Peyer's patch (tissue), 4 donors: ENCODE data around the gene SMURF2. TPM values are rescaled to one million over a fixed set of nuclear protein-coding genes. Genes with fewer than 3 reads are reported as not detected.

Experiments
- DNase-seq, 3 donors: peaks; one replicate each; pipeline ENCODE4 v3.0.0-alpha.2; 2017 to 2019
- H3K27ac ChIP-seq, 4 donors: fragments of 200-600 bp; sonication (generic); one replicate each; pipeline ENCODE4 v1.5.1; 2016 to 2019
- H3K27me3 ChIP-seq, 2 donors: fragments of 200-600 bp; sonication (generic); one replicate each; pipeline ENCODE4 v1.5.1; 2019
- H3K36me3 ChIP-seq, 3 donors: fragments of 200-600 bp; sonication (generic); one replicate each; pipeline ENCODE4 v1.5.1; 2016 to 2019
- H3K4me1 ChIP-seq, 4 donors: fragments of 200-600 bp; sonication (generic); one replicate each; pipeline ENCODE4 v1.5.1; 2016 to 2019
- H3K4me3 ChIP-seq, 4 donors: fragments of 200-600 bp; sonication (generic); 1 replicate in 3 of 4; 2 replicates in 1 of 4; pipeline ENCODE4 v1.5.1; 2016 to 2019; ENCODE audit warnings: mild to moderate bottlenecking in 1 of 4
- H3K9me3 ChIP-seq, 4 donors: fragments of 200-600 bp; sonication (generic); one replicate each; pipeline ENCODE4 v1.5.1; 2016 to 2019; ENCODE audit warnings: mild to moderate bottlenecking in 1 of 4
- POLR2A ChIP-seq, 2 donors: fragments of 450-650 bp; IDR thresholded peaks; one replicate each; pipeline ENCODE4 v1.5.1; 2017; ENCODE audit warnings: antibody characterized with exemption in 2 of 2, mild to moderate bottlenecking in 2 of 2, moderate library complexity in 2 of 2
- total RNA-seq, 4 donors: library from RNA; depleted of rRNA; stranded (reverse); fragments of >200 nt; gene quantifications; one replicate each; pipeline ENCODE4 v1.1.0, GENCODE V29; 2016
- TF ChIP-seq, protein P1 (sequence below), 6 experiments: fragments of 450-650 bp in 4 of 6; fragments of 200-600 bp in 2 of 6; sonication (generic) in 1 of 6; IDR thresholded peaks; one replicate each; pipeline ENCODE4 v1.5.1; 2017 to 2019; ENCODE audit warnings: antibody characterized with exemption in 6 of 6, mild to moderate bottlenecking in 3 of 6, moderate library complexity in 1 of 6

Gene SMURF2
- total RNA-seq, 4 donors from 2014 or later = 34.3 to 41.6 (median 37.5) TPM

GRCh38 chr17:64536913-64537312, 125.2 kb downstream of the SMURF2 start:
- Histone ChIP-seq H3K27me3 (no peaks in the 10 kb centered on the region), H3K4me3 (no peak overlapping the region), H3K27ac (no peak overlapping the region), H3K36me3 (peaks cover 0 to 93% (median 0%) of the 10 kb centered on the region in 3 donors), H3K4me1 (no peaks in the 10 kb centered on the region), H3K9me3 (no peaks in the 10 kb centered on the region)
- TF ChIP-seq, protein P1, sequence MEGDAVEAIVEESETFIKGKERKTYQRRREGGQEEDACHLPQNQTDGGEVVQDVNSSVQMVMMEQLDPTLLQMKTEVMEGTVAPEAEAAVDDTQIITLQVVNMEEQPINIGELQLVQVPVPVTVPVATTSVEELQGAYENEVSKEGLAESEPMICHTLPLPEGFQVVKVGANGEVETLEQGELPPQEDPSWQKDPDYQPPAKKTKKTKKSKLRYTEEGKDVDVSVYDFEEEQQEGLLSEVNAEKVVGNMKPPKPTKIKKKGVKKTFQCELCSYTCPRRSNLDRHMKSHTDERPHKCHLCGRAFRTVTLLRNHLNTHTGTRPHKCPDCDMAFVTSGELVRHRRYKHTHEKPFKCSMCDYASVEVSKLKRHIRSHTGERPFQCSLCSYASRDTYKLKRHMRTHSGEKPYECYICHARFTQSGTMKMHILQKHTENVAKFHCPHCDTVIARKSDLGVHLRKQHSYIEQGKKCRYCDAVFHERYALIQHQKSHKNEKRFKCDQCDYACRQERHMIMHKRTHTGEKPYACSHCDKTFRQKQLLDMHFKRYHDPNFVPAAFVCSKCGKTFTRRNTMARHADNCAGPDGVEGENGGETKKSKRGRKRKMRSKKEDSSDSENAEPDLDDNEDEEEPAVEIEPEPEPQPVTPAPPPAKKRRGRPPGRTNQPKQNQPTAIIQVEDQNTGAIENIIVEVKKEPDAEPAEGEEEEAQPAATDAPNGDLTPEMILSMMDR (IDR thresholded peaks at IDR 0.05) = no peak
- no peak for TF ChIP-seq POLR2A (IDR thresholded peaks at IDR 0.05)
- no peak for DNase-seq

GRCh38 chr17:64535357-64535756, 126.8 kb downstream of the SMURF2 start:
- Histone ChIP-seq H3K4me3 (no peak overlapping the region), H3K27ac (no peak overlapping the region), H3K27me3 (no peaks in the 10 kb centered on the region), H3K4me1 (no peaks in the 10 kb centered on the region), H3K36me3 (peaks cover 0 to 93% (median 0%) of the 10 kb centered on the region in 3 donors), H3K9me3 (no peaks in the 10 kb centered on the region)
- no peak for DNase-seq
- TF ChIP-seq, protein P1 (IDR thresholded peaks at IDR 0.05) = no peak
- TF ChIP-seq POLR2A (IDR thresholded peaks at IDR 0.05) = no peak

- TF ChIP-seq POLR2A (IDR thresholded peaks at IDR 0.05) = no peak
- TF ChIP-seq, protein P1 (IDR thresholded peaks at IDR 0.05) = peak in 1 of 6 experiments; percentile 20
- H3K4me1 ChIP-seq = no peaks in the 10 kb centered on the region
- H3K27me3 ChIP-seq = no peaks in the 10 kb centered on the region
- peaks cover 0 to 97% (median 0%) of the 10 kb centered on the region in 3 donors for H3K36me3 ChIP-seq
- H3K4me3 ChIP-seq = no peak overlapping the region
- DNase-seq = no peak
- H3K27ac ChIP-seq = no peak overlapping the region
- no peaks in the 10 kb centered on the region for H3K9me3 ChIP-seq
These were observed 127.9 kb downstream of the SMURF2 start for GRCh38 chr17:64534187-64534586.

DNA sequence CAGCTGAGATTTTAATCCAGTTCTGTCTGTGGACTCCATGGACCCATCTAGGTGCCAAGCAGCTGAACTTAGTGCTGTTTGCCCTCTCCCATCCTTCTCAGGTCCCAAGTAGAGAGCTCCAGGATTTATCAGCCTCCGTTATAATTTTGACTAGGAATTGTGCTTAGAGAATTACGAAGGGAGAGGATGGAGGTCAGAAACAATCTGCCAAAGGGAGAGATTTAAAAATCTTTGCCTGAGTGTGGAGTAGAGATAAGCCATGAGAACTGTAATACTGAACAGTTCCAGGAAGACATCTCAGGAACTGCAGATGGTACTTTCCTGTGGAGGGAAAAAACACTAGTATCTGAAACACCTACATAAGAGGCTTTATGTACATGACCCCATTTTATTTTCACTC, 128.3 kb downstream of the SMURF2 start:
- Histone ChIP-seq H3K36me3 (peaks cover 0 to 97% (median under 1%) of the 10 kb centered on the region in 3 donors), H3K4me3 (no peak overlapping the region), H3K4me1 (no peaks in the 10 kb centered on the region), H3K27ac (no peak overlapping the region), H3K9me3 (no peaks in the 10 kb centered on the region), H3K27me3 (no peaks in the 10 kb centered on the region)
- TF ChIP-seq, protein P1 (IDR thresholded peaks at IDR 0.05) = no peak
- no peak for DNase-seq

- no peak overlapping the region for H3K4me3 ChIP-seq
- H3K9me3 ChIP-seq = no peaks in the 10 kb centered on the region
- no peaks in the 10 kb centered on the region for H3K27me3 ChIP-seq
- H3K27ac ChIP-seq = no peak overlapping the region
- peaks cover 0 to 97% (median 2%) of the 10 kb centered on the region in 3 donors for H3K36me3 ChIP-seq
- no peaks in the 10 kb centered on the region for H3K4me1 ChIP-seq
- no peak for TF ChIP-seq POLR2A (IDR thresholded peaks at IDR 0.05)
- DNase-seq = no peak
These were observed 129.7 kb downstream of the SMURF2 start for GRCh38 chr17:64532409-64532808.

DNA sequence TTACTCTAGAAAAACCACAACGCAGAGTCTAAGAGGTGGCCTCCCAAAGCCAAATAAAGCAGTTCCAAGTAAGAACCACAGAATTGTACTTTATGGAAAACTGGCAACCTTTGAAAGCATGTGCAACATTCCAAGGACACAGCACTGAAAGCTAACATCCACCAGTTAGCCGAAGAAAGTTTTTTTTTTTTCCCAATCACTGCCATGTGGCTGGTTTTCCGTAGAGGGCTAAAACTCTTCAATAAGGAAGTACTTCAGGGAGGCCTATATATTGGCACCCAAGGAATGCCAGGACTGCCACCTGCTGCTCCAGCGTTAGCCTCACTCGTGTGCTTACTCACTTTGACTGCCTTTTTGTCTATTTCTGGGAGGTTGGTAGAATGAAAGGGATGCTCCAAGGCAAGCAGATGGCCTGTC, 130.1 kb downstream of the SMURF2 start:
- Histone ChIP-seq H3K27me3 (no peaks in the 10 kb centered on the region), H3K4me1 (no peaks in the 10 kb centered on the region), H3K27ac (no peak overlapping the region), H3K36me3 (peaks cover 0 to 97% (median 2%) of the 10 kb centered on the region in 3 donors), H3K4me3 (no peak overlapping the region), H3K9me3 (no peaks in the 10 kb centered on the region)
- no peak for DNase-seq
- TF ChIP-seq, protein P1 (IDR thresholded peaks at IDR 0.05) = no peak
- TF ChIP-seq POLR2A (IDR thresholded peaks at IDR 0.05) = no peak
